ENCODE measurements around the gene CCDC24. TPM values are rescaled to one million over a fixed set of nuclear protein-coding genes. Genes with fewer than 3 reads are reported as not detected.
A peak's percentile ranks its signal among the peaks of the same experiment; 100 is the strongest.

Gene CCDC24
- total and polyA plus RNA-seq, 9 of the 15 experiments (the other 6 are each of a cell fraction or from before 2014, with no cell fraction given): 0.31 to 4.5 (median 1.5) TPM

DNA sequence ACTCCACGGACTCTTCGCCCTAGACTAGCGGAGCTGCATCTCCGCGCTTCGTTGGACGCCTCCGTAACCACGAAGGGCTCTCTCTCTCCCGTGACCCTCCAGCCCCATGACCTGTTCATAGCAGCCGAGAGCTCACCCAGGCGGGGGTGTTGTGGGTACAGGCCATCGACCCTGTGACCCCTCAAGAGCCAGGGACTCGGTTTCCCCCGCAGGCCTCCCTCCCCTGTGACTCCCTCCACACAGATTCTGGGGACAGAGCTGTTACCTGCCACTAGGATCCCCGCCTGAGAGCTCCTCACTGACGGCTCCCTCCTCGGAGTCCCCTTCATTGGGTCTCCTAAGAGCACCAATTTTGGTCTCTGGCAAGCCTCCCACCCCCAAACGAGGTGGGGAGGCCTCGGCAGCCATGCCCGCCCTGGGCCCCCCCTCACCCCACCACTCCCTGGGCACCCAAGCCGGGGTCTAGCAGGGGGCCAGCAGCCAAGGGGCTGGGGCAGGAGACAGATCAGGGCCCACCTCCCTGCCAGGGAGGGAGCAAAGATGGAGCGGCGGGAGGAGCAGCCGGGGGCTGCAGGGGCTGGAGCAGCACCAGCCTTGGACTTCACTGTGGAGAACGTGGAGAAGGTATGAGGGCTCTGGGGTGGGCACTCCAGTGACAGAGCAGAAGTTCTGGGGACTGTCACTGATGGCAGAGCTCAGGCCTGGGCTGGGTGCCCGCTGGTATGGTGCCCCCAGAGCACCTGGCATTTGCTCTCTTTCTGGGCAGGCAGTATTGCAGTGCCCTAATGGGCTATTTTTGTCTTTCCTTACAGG lies 44.1 kb upstream of the CCDC24 start (continued):
- TF ChIP-seq KAT8 (IDR thresholded peaks at IDR 0.05; ENCODE audit: low read depth) (no peak), WHSC1 (IDR thresholded peaks at IDR 0.05; ENCODE audit: low read length) (no peak), PRPF4 (IDR thresholded peaks at IDR 0.05; ENCODE audit: insufficient read depth, low read depth, low read length, poor library complexity, severe bottlenecking) (no peak), FOSL1 (tag; conservative IDR thresholded peaks at IDR 0.05) (no peak), EGR1 (conservative IDR thresholded peaks at IDR 0.05) (peak; percentile 30), NCOA1 (IDR thresholded peaks at IDR 0.05; ENCODE audit: low read depth) (0 out of 2 replicates have a peak, but pooled peaks have one; percentile 12), ARID1B (IDR thresholded peaks at IDR 0.05) (no peak), U2AF1 (optimal IDR thresholded peaks at IDR 0.05; ENCODE audit: low read depth, low read length) (no peak), ZNF140 (CRISPR knock-in tag; IDR thresholded peaks at IDR 0.05) (no peak), CREB1 (IDR thresholded peaks at IDR 0.05) (no peak), CREB1 (CRISPR knock-in tag; IDR thresholded peaks at IDR 0.05) (no peak), ZNF695 (CRISPR knock-in tag; IDR thresholded peaks at IDR 0.05) (no peak), NFIC (IDR thresholded peaks at IDR 0.05) (no peak), ERF (CRISPR knock-in tag; IDR thresholded peaks at IDR 0.05) (peak; percentile 17; the same call in 1 of the 2 replicates), ATF1 (CRISPR knock-in tag; IDR thresholded peaks at IDR 0.05) (no peak), ATF1 (tag; IDR thresholded peaks at IDR 0.05) (no peak), LCOR (CRISPR knock-in tag; IDR thresholded peaks at IDR 0.05) (no peak), BRD4 (IDR thresholded peaks at IDR 0.05) (no peak), NEUROD1 (IDR thresholded peaks at IDR 0.05; ENCODE audit: borderline replicate concordance, low read depth, low read length, partially characterized antibody) (no peak), MTA3 (IDR thresholded peaks at IDR 0.05; ENCODE audit: borderline replicate concordance) (peak; percentile 1; the same call in 1 of the 2 replicates), NR1H2 (CRISPR knock-in tag; IDR thresholded peaks at IDR 0.05) (no peak), ZSCAN29 (IDR thresholded peaks at IDR 0.05) (no peak), ZNF253 (CRISPR knock-in tag; conservative IDR thresholded peaks at IDR 0.05) (no peak)
- TF ChIP-seq, protein P1, sequence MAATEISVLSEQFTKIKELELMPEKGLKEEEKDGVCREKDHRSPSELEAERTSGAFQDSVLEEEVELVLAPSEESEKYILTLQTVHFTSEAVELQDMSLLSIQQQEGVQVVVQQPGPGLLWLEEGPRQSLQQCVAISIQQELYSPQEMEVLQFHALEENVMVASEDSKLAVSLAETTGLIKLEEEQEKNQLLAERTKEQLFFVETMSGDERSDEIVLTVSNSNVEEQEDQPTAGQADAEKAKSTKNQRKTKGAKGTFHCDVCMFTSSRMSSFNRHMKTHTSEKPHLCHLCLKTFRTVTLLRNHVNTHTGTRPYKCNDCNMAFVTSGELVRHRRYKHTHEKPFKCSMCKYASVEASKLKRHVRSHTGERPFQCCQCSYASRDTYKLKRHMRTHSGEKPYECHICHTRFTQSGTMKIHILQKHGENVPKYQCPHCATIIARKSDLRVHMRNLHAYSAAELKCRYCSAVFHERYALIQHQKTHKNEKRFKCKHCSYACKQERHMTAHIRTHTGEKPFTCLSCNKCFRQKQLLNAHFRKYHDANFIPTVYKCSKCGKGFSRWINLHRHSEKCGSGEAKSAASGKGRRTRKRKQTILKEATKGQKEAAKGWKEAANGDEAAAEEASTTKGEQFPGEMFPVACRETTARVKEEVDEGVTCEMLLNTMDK (IDR thresholded peaks at IDR 0.05; ENCODE audit: borderline replicate concordance, insufficient read depth, low read depth, low read length, poor library complexity, severe bottlenecking): no peak
- TF ChIP-seq, protein P2, sequence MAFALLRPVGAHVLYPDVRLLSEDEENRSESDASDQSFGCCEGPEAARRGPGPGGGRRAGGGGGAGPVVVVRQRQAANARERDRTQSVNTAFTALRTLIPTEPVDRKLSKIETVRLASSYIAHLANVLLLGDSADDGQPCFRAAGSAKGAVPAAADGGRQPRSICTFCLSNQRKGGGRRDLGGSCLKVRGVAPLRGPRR (CRISPR knock-in tag; IDR thresholded peaks at IDR 0.05): no peak
- TF ChIP-seq, protein P3, sequence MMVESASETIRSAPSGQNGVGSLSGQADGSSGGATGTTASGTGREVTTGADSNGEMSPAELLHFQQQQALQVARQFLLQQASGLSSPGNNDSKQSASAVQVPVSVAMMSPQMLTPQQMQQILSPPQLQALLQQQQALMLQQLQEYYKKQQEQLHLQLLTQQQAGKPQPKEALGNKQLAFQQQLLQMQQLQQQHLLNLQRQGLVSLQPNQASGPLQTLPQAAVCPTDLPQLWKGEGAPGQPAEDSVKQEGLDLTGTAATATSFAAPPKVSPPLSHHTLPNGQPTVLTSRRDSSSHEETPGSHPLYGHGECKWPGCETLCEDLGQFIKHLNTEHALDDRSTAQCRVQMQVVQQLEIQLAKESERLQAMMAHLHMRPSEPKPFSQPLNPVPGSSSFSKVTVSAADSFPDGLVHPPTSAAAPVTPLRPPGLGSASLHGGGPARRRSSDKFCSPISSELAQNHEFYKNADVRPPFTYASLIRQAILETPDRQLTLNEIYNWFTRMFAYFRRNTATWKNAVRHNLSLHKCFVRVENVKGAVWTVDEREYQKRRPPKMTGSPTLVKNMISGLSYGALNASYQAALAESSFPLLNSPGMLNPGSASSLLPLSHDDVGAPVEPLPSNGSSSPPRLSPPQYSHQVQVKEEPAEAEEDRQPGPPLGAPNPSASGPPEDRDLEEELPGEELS (CRISPR knock-in tag; IDR thresholded peaks at IDR 0.05; ENCODE audit: borderline replicate concordance): no peak; the same call in 1 of the 2 replicates
